ENCODE results near the gene RNF217.

- no peak for TF ChIP-seq EZH2 (IDR thresholded peaks at IDR 0.05; ENCODE audit: low read depth)
- TF ChIP-seq, protein P1, sequence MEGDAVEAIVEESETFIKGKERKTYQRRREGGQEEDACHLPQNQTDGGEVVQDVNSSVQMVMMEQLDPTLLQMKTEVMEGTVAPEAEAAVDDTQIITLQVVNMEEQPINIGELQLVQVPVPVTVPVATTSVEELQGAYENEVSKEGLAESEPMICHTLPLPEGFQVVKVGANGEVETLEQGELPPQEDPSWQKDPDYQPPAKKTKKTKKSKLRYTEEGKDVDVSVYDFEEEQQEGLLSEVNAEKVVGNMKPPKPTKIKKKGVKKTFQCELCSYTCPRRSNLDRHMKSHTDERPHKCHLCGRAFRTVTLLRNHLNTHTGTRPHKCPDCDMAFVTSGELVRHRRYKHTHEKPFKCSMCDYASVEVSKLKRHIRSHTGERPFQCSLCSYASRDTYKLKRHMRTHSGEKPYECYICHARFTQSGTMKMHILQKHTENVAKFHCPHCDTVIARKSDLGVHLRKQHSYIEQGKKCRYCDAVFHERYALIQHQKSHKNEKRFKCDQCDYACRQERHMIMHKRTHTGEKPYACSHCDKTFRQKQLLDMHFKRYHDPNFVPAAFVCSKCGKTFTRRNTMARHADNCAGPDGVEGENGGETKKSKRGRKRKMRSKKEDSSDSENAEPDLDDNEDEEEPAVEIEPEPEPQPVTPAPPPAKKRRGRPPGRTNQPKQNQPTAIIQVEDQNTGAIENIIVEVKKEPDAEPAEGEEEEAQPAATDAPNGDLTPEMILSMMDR (conservative IDR thresholded peaks at IDR 0.05) = no peak
These were observed 1.2 kb downstream of the RNF217 start for GRCh38 chr6:124963416-124963785.

Measured in PC-9 (cell line).